Neural cell (in vitro differentiated cells): ENCODE data around the gene TAS2R46. TPM values are rescaled to one million over a fixed set of nuclear protein-coding genes. Genes with fewer than 3 reads are reported as not detected.
"Not testable (repeated sequence)": the region's sequence is repeated elsewhere in the genome, so short reads cannot be mapped to it uniquely, and the experiment has no call there.

Experiments used
- H2AFZ ChIP-seq: fragments of 200-600, 300-800 bp; sonication (generic), shearing (Covaris generic); 2 replicates; pipeline ENCODE4 v1.6.0; 2014; ENCODE audit warnings: low read depth, mild to moderate bottlenecking, antibody characterized with exemption, low read length, moderate library complexity
- H3F3A ChIP-seq: fragments of 200-600 bp; shearing (Covaris generic); 2 replicates; pipeline ENCODE4 v1.6.1; 2016; ENCODE audit warnings: mild to moderate bottlenecking, moderate library complexity, mixed read lengths, antibody characterized with exemption, low read length; ENCODE audit not compliant: insufficient read depth, poor library complexity, severe bottlenecking
- H3K27ac ChIP-seq: fragments of 200-600, 300-800 bp; sonication (generic), shearing (Covaris generic); 2 replicates; pipeline ENCODE4 v1.5.1; 2014; ENCODE audit warnings: mild to moderate bottlenecking, low read length, moderate library complexity
- H3K27me3 ChIP-seq: fragments of 300-800, 200-600 bp; sonication (generic), shearing (Covaris generic); 2 replicates; pipeline ENCODE4 v1.6.0; 2014; ENCODE audit warnings: mild to moderate bottlenecking, low read depth, low read length, moderate library complexity; ENCODE audit not compliant: insufficient read depth
- H3K36me3 ChIP-seq: fragments of 300-800, 200-600 bp; sonication (generic), shearing (Covaris generic); 2 replicates; pipeline ENCODE4 v1.5.1; 2014; ENCODE audit warnings: mild to moderate bottlenecking, antibody characterized with exemption, low read length, moderate library complexity; ENCODE audit not compliant: insufficient read depth
- H3K4me2 ChIP-seq: fragments of 300-800, 200-600 bp; sonication (generic), shearing (Covaris generic); 2 replicates; pipeline ENCODE4 v1.6.0; 2014; ENCODE audit warnings: mild to moderate bottlenecking, low read length
- H3K4me3 ChIP-seq: fragments of 300-800, 200-600 bp; sonication (generic), shearing (Covaris generic); 2 replicates; pipeline ENCODE4 v1.5.1; 2014; ENCODE audit warnings: mild to moderate bottlenecking, low read length, moderate library complexity
- H3K79me2 ChIP-seq: fragments of 200-600 bp; shearing (Covaris generic); replicated peaks from 2 replicates; pipeline ENCODE4 v1.6.0; 2014; ENCODE audit warnings: mild to moderate bottlenecking, low read length, moderate library complexity; ENCODE audit not compliant: insufficient read depth
- H3K9ac ChIP-seq: fragments of 300-800, 200-600 bp; sonication (generic), shearing (Covaris generic); 2 replicates; pipeline ENCODE4 v1.6.1; 2016; ENCODE audit warnings: mild to moderate bottlenecking, low read length, mixed read lengths
- H3K9me2 ChIP-seq: fragments of 200-600 bp; shearing (Covaris generic); 2 replicates; pipeline ENCODE4 v1.6.1; 2016; ENCODE audit warnings: mild to moderate bottlenecking, low read length, mixed read lengths; ENCODE audit not compliant: insufficient read depth
- H3K9me3 ChIP-seq: fragments of 200-600, 300-800 bp; sonication (generic), shearing (Covaris generic); 2 replicates; pipeline ENCODE4 v1.6.1; 2016; ENCODE audit warnings: mild to moderate bottlenecking, mixed run types, low read length, moderate library complexity, mixed read lengths
- H4K20me1 ChIP-seq: fragments of 200-600 bp; shearing (Covaris generic); 2 replicates; pipeline ENCODE4 v1.6.1; 2016; ENCODE audit warnings: mild to moderate bottlenecking, mixed run types; ENCODE audit not compliant: insufficient read depth
- CTCF ChIP-seq: fragments of 450-650 bp; IDR thresholded peaks from 2 replicates; pipeline ENCODE4 v1.5.1; 2014; ENCODE audit warnings: antibody characterized with exemption, mild to moderate bottlenecking, moderate library complexity; ENCODE audit not compliant: poor library complexity, severe bottlenecking
- EP300 ChIP-seq: fragments of 450-650 bp; conservative IDR thresholded peaks from 2 replicates; pipeline ENCODE4 v1.6.1; 2014; ENCODE audit warnings: antibody characterized with exemption, mild to moderate bottlenecking, moderate library complexity; ENCODE audit not compliant: poor library complexity, severe bottlenecking
- EZH2 ChIP-seq: fragments of 200-600, 300-800 bp; shearing (Covaris generic), sonication (generic); IDR thresholded peaks from 2 replicates; pipeline ENCODE4 v1.6.1; 2014; ENCODE audit warnings: antibody characterized with exemption, low read length, borderline replicate concordance, mild to moderate bottlenecking; ENCODE audit not compliant: insufficient read depth, poor library complexity, severe bottlenecking
- MXI1 ChIP-seq: fragments of 450-650 bp; conservative IDR thresholded peaks from 2 replicates; pipeline ENCODE4 v1.6.1; 2014; ENCODE audit warnings: antibody characterized with exemption, mild to moderate bottlenecking; ENCODE audit not compliant: poor library complexity, severe bottlenecking
- POLR2AphosphoS5 ChIP-seq: IDR thresholded peaks from 2 replicates; pipeline ENCODE4 v1.6.1; 2012
- RAD21 ChIP-seq: fragments of 450-650 bp; conservative IDR thresholded peaks from 2 replicates; pipeline ENCODE4 v1.6.1; 2014; ENCODE audit warnings: antibody characterized with exemption, mild to moderate bottlenecking, moderate library complexity
- REST ChIP-seq: IDR thresholded peaks from 2 replicates; pipeline ENCODE4 v1.6.1; 2012; ENCODE audit warnings: borderline replicate concordance
- SMC3 ChIP-seq: fragments of 450-650 bp; conservative IDR thresholded peaks from 2 replicates; pipeline ENCODE4 v1.6.1; 2014; ENCODE audit warnings: antibody characterized with exemption, mild to moderate bottlenecking, moderate library complexity; ENCODE audit not compliant: poor library complexity
- TAF1 ChIP-seq: IDR thresholded peaks from 2 replicates; pipeline ENCODE4 v1.6.1; 2012; ENCODE audit warnings: low read depth
- polyA plus RNA-seq: library from polyadenylated mRNA; depleted of rRNA; stranded (reverse); fragments of >200 nt; gene quantifications from 2 replicates; pipeline ENCODE4 v1.2.3, GENCODE V29; 2014

Gene TAS2R46
- polyA plus RNA-seq, 1 donor from 2014 or later = not detected

- Histone ChIP-seq H3K27ac (no peak overlapping the region), H2AFZ (no peak overlapping the region), H3K4me3 (no peak overlapping the region)
These were observed 6.8 kb downstream of the TAS2R46 start for GRCh38 chr12:11055306-11055705.

GRCh38 chr12:11049806-11050531, 12.1 kb downstream of the TAS2R46 start:
- not testable (repeated sequence) for H3K27me3 ChIP-seq, H3K4me3 ChIP-seq, H3K27ac ChIP-seq, H4K20me1 ChIP-seq, H3K9ac ChIP-seq, H3K9me2 ChIP-seq, H2AFZ ChIP-seq, H3F3A ChIP-seq, H3K79me2 ChIP-seq, H3K4me2 ChIP-seq, H3K9me3 ChIP-seq
- peaks cover 11% of the 10 kb centered on the region for H3K36me3 ChIP-seq

More at GRCh38 chr12:11055306-11055705, 6.8 kb downstream of the TAS2R46 start:
- Histone ChIP-seq H3F3A (no peaks in the 10 kb centered on the region), H4K20me1 (no peaks in the 10 kb centered on the region), H3K36me3 (no peaks in the 10 kb centered on the region), H3K4me2 (no peak overlapping the region), H3K79me2 (peaks cover 7% of the 10 kb centered on the region), H3K9me2 (no peaks in the 10 kb centered on the region), H3K27me3 (no peaks in the 10 kb centered on the region), H3K9ac (no peak overlapping the region), H3K9me3 (peaks cover 4% of the 10 kb centered on the region)
- TF ChIP-seq REST = no peak
- no peak for TF ChIP-seq RAD21
- no peak for TF ChIP-seq POLR2AphosphoS5
- no peak for TF ChIP-seq EZH2
- TF ChIP-seq TAF1 = no peak
- no peak for TF ChIP-seq CTCF
- no peak for TF ChIP-seq EP300
- TF ChIP-seq MXI1 = no peak
- no peak for TF ChIP-seq SMC3

- not testable (repeated sequence) for H2AFZ ChIP-seq, H3K9me2 ChIP-seq, H3K79me2 ChIP-seq, H3K9me3 ChIP-seq, H4K20me1 ChIP-seq, H3K27me3 ChIP-seq, H3K4me3 ChIP-seq, H3K4me2 ChIP-seq, H3K27ac ChIP-seq, H3K9ac ChIP-seq, H3F3A ChIP-seq
- peaks cover 11% of the 10 kb centered on the region for H3K36me3 ChIP-seq
These were observed 20.7 kb downstream of the TAS2R46 start for GRCh38 chr12:11041366-11041765.
